ENCODE measurements around the gene XBP1. TPM values are rescaled to one million over a fixed set of nuclear protein-coding genes. Genes with fewer than 3 reads are reported as not detected.
"Not testable (repeated sequence)": the region's sequence is repeated elsewhere in the genome, so short reads cannot be mapped to it uniquely, and the experiment has no call there.

XBP1 gene
- total and polyA plus RNA-seq, 7 experiments from 2014 or later: 120 to 417 (median 173) TPM

DNA sequence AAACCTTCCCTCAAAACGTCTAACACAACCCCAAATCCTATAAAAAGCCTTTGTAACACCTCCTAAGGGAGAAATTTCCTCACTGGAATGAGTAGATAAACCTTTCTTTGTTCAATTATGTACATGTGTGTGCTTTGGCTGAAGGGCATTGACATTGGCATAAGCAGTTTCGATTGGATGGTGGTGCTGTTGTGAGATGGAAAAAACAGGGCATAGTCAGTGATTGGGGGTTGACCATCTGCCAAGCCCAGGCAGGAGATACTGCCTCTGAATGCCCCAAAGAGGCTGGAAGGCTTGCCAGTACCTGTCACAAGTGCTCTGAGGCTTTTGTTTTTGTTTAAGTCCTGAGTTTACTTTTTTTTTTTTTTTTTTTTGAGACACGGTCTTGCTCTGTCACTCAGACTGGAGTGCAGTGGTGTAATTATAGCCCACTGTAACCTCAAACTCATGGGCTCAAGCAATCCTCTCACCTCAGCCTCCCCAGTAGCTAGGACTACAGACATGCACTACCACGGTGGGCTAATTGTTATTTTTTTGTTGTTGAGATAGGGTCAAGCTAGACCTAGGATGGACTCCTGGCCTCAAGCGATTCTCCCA is 29.1 kb downstream of the XBP1 start:
- peaks cover 0 to 12% (median 3%) of the 10 kb centered on the region in 3 experiments for H3K36me3 ChIP-seq (ENCODE audit: control insufficient read depth in 2 of 3, insufficient read depth in 3 of 3, low read length in 3 of 3)
- peaks cover 0 to 5% (median 0%) of the 10 kb centered on the region in 11 donors for H3K9me3 Mint-ChIP-seq
- ATAC-seq (no peak), DNase-seq (no peak)
- H3K4me3 Mint-ChIP-seq: peak overlapping the region in 1 of 10 donors; percentile 32
- CTCF ChIA-PET: no interaction called here
- no peaks in the 10 kb centered on the region for H3K9me3 ChIP-seq (ENCODE audit: control insufficient read depth in 2 of 3, low read length in 3 of 3)
- H3K27ac Mint-ChIP-seq: no peak overlapping the region
- peaks cover 15 to 34% (median 31%) of the 10 kb centered on the region in 7 donors for H3K4me1 Mint-ChIP-seq
- intact Hi-C loops (cut with micrococcal nuclease): loop anchor here in 1 of 2 donors (5.0 kb wide), 3 partner anchors 41 to 301 kb away; partner anchors contain the start of gene KREMEN1
- POLR2A ChIA-PET: interaction anchor here (1.0 to 4.3 kb wide), 4 partner anchors 26 to 40 kb away, joined by 3 to 31 read pairs (median 8); partner anchors contain the start of genes CHEK2, HSCB and XBP1
- H3K27me3 ChIP-seq (ENCODE audit: control insufficient read depth in 2 of 2, insufficient read depth in 2 of 2, low read length in 2 of 2): no peaks in the 10 kb centered on the region
- peaks cover 0 to 18% (median 12%) of the 10 kb centered on the region in 5 donors for H3K36me3 Mint-ChIP-seq
- H3K4me1 ChIP-seq (ENCODE audit: control insufficient read depth in 2 of 2, insufficient read depth in 2 of 2, low read length in 2 of 2): peaks cover 13 to 17% of the 10 kb centered on the region in 2 donors
- H3K27ac ChIP-seq (ENCODE audit: low read depth, low read length): no peak overlapping the region
- H3K4me3 ChIP-seq (ENCODE audit: low read length): no peak overlapping the region
- H3K27me3 Mint-ChIP-seq: peaks cover 0 to 5% (median 0%) of the 10 kb centered on the region in 5 donors

DNA sequence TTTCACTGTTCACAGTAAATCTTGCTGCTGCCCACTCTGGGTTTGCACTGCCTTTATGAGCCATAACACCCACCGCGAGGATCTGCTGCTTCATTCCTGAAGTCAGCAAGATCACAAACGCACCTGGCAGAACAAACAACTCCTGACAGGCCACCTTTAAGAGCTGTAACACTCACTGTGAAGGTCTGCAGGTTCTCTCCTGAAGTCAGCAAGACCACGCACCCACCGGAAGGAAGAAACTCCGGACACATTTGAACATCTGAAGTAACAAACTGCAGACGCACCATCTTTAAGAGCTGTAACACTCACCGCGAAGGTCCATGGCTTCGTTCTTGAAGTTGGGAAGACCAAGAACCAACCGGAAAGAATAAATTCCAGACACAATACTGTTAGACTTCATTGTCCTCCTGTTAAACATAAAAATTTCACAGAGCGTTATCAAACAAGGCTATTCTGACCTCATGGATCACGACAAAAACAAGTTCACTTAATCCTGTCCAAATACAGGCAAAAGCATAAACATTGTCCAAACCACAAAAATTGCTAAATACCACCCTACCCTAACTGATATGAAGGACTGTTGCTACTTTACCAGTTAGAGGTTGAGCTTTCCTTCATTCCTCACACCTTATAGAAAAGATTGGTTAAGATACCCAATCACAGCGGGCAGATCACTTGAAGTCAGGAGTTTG is 30.8 kb downstream of the XBP1 start:
- Histone ChIP-seq H3K36me3 (ENCODE audit: control insufficient read depth in 2 of 3, insufficient read depth in 3 of 3, low read length in 3 of 3) (no peaks in the 10 kb centered on the region), H3K27ac (ENCODE audit: low read depth, low read length) (no peak overlapping the region), H3K9me3 (ENCODE audit: control insufficient read depth in 2 of 3, low read length in 3 of 3) (no peaks in the 10 kb centered on the region), H3K4me3 (ENCODE audit: low read length) (no peak overlapping the region), H3K27me3 (ENCODE audit: control insufficient read depth in 2 of 2, insufficient read depth in 2 of 2, low read length in 2 of 2) (no peaks in the 10 kb centered on the region), H3K4me1 (ENCODE audit: control insufficient read depth in 2 of 2, insufficient read depth in 2 of 2, low read length in 2 of 2) (peaks cover 11 to 12% of the 10 kb centered on the region in 2 donors)
- ChIA-PET CTCF (no interaction called here), POLR2A (interaction anchor here (1.0 kb wide), 1 partner anchor 63 kb away, joined by 3 read pairs; no protein-coding TSS in a partner anchor)
- peaks cover 0 to 9% (median 7%) of the 10 kb centered on the region in 5 donors for H3K36me3 Mint-ChIP-seq
- H3K27me3 Mint-ChIP-seq: peaks cover 0 to 10% (median 0%) of the 10 kb centered on the region in 5 donors
- no peak overlapping the region for H3K27ac Mint-ChIP-seq
- ATAC-seq (no peak), DNase-seq (no peak)
- H3K9me3 Mint-ChIP-seq: peaks cover 0 to 5% (median 0%) of the 10 kb centered on the region in 11 donors
- H3K4me1 Mint-ChIP-seq: peaks cover 10 to 16% (median 14%) of the 10 kb centered on the region in 7 donors
- H3K4me3 Mint-ChIP-seq: no peak overlapping the region
- intact Hi-C loops (cut with micrococcal nuclease): loop anchor here in 1 of 2 donors (5.0 kb wide), 3 partner anchors 43 to 303 kb away; partner anchors contain the start of gene KREMEN1

DNA sequence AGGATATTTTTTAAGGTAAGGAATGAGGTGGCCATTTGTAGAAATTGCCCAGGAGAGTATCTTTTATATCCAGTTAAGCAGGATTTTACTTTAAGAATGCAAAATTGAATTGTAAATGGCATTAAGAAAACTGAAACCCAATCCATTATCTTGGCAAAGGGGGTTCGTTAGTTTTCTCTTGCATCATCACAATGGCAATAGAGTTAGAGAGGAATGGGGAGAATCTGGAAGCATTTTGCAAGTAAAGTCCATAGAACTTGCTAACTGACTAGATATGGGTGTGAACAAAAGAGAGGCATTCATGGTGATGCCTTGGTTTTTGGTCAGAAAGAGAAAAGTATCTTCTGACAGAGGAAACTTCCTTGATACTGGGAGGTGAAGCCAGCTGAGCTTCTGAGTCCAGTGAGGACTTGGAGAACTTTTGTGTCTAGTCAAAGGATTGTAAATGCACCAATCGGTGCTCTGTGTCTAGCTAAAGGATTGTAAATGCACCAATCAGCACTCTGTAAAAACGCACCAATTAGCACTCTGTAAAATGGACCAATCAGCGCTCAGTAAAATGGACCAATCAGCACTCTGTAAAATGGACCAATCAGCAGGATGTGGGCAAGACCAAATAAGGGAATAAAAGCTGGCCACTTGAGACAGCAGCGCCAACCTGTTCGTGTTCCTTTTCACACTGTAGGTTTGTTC is 31.5 kb downstream of the XBP1 start:
- POLR2A ChIA-PET: interaction anchor here (0.7 kb wide), 1 partner anchor 20 kb away, joined by 3 read pairs; no protein-coding TSS in a partner anchor
- DNase-seq: no peak
- intact Hi-C loops (cut with micrococcal nuclease): no loop called here
- Mint-ChIP-seq H3K27me3 (peaks cover 0 to 10% (median 0%) of the 10 kb centered on the region in 5 donors), H3K9me3 (peaks cover 0 to 5% (median 0%) of the 10 kb centered on the region in 11 donors), H3K4me1 (peaks cover 6 to 12% (median 11%) of the 10 kb centered on the region in 7 donors), H3K27ac (no peak overlapping the region), H3K4me3 (no peak overlapping the region), H3K36me3 (peaks cover 0 to 6% (median 6%) of the 10 kb centered on the region in 5 donors)
- Histone ChIP-seq H3K9me3 (ENCODE audit: control insufficient read depth in 2 of 3, low read length in 3 of 3) (no peaks in the 10 kb centered on the region), H3K36me3 (ENCODE audit: control insufficient read depth in 2 of 3, insufficient read depth in 3 of 3, low read length in 3 of 3) (no peaks in the 10 kb centered on the region), H3K4me1 (ENCODE audit: control insufficient read depth in 2 of 2, insufficient read depth in 2 of 2, low read length in 2 of 2) (peaks cover 4 to 6% of the 10 kb centered on the region in 2 donors), H3K27ac (ENCODE audit: low read depth, low read length) (no peak overlapping the region), H3K27me3 (ENCODE audit: control insufficient read depth in 2 of 2, insufficient read depth in 2 of 2, low read length in 2 of 2) (no peaks in the 10 kb centered on the region), H3K4me3 (ENCODE audit: low read length) (no peak overlapping the region)
- CTCF ChIA-PET: no interaction called here
- ATAC-seq: no peak

DNA sequence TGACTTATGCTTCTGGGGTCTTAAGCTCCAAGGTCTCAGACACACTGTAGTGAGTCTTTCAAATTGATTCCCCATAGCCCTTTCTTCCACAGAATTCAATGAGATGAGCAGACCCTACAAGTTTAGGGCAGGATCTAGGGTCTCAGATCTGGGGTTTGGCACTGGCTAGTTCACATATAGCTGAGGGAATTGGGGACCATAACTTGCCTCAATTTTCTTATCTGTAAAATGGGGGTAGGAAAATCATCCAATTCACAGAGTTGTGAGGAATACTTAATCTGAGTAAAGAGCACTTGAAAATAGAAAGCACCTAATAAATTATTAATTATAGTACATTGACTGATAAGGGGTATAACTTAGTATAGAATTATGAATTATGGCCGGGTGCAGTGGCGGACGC is 33.7 kb downstream of the XBP1 start:
- H3K9me3 ChIP-seq (ENCODE audit: control insufficient read depth in 2 of 3, low read length in 3 of 3): no peaks in the 10 kb centered on the region
- ATAC-seq: no peak
- intact Hi-C loops (cut with micrococcal nuclease): no loop called here
- POLR2A ChIA-PET: no interaction called here
- Mint-ChIP-seq H3K27ac (peak overlapping the region in 1 of 9 donors; percentile 62), H3K4me3 (no peak overlapping the region), H3K4me1 (peaks cover 0 to 4% (median 0%) of the 10 kb centered on the region in 7 donors), H3K27me3 (peaks cover 0 to 10% (median 0%) of the 10 kb centered on the region in 5 donors), H3K36me3 (no peaks in the 10 kb centered on the region), H3K9me3 (peaks cover 0 to 5% (median 0%) of the 10 kb centered on the region in 11 donors)
- CTCF ChIA-PET: no interaction called here
- no peak overlapping the region for H3K27ac ChIP-seq (ENCODE audit: low read depth, low read length)
- H3K4me1 ChIP-seq (ENCODE audit: control insufficient read depth in 2 of 2, insufficient read depth in 2 of 2, low read length in 2 of 2): no peaks in the 10 kb centered on the region
- no peak overlapping the region for H3K4me3 ChIP-seq (ENCODE audit: low read length)
- DNase-seq: no peak
- H3K36me3 ChIP-seq (ENCODE audit: control insufficient read depth in 2 of 3, insufficient read depth in 3 of 3, low read length in 3 of 3): no peaks in the 10 kb centered on the region
- no peaks in the 10 kb centered on the region for H3K27me3 ChIP-seq (ENCODE audit: control insufficient read depth in 2 of 2, insufficient read depth in 2 of 2, low read length in 2 of 2)

DNA sequence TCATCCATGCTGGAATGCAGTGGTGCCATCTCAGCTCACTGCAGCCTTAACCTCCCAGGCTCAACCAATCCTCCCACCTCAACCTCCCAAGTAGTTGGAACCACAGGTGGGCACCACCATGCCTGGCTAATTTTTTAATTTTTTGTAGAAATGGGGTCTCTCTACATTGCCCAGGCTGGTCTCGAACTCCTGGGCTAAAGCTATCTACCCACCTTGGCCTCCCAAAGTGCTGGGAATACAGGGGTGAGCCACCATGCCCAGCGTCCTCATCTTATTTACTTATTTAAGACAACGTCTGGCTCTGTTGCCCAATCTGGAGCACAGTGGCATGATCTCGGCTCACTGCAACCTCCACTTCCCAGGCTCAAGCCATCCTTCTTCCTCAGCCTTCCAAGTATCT is 38.4 kb downstream of the XBP1 start:
- H3K4me3 Mint-ChIP-seq; intact Hi-C loops (cut with micrococcal nuclease); H3K4me3 ChIP-seq (ENCODE audit: low read length); H3K27ac ChIP-seq (ENCODE audit: low read depth, low read length); H3K9me3 Mint-ChIP-seq; H3K27me3 ChIP-seq (ENCODE audit: control insufficient read depth in 2 of 2, insufficient read depth in 2 of 2, low read length in 2 of 2); H3K27me3 Mint-ChIP-seq; H3K9me3 ChIP-seq (ENCODE audit: control insufficient read depth in 2 of 3, low read length in 3 of 3); ATAC-seq; H3K4me1 Mint-ChIP-seq; POLR2A ChIA-PET; H3K36me3 ChIP-seq (ENCODE audit: control insufficient read depth in 2 of 3, insufficient read depth in 3 of 3, low read length in 3 of 3); H3K4me1 ChIP-seq (ENCODE audit: control insufficient read depth in 2 of 2, insufficient read depth in 2 of 2, low read length in 2 of 2); DNase-seq; H3K27ac Mint-ChIP-seq; H3K36me3 Mint-ChIP-seq: not testable (repeated sequence)
- CTCF ChIA-PET: interaction anchor here (0.6 kb wide), 1 partner anchor 69 kb away, joined by 3 read pairs; no protein-coding TSS in a partner anchor

DNA sequence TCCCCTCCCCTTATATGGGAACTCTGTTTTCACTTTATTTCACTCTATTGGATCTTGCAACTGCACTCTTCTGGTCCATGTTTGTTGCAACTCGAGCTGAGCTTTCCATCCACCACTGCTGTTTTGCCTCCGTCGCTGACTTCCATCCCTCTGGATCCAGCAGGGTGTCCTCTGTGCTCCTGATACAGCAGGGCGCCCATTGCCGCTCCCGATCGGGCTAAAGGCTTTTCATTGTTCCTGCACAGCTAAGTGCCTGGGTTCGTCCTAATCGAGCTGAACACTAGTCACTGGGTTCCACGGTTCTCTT is 39.0 kb downstream of the XBP1 start:
- H3K4me1 Mint-ChIP-seq: peaks cover 0 to 7% (median 0%) of the 10 kb centered on the region in 7 donors
- Histone ChIP-seq H3K36me3 (ENCODE audit: control insufficient read depth in 2 of 3, insufficient read depth in 3 of 3, low read length in 3 of 3) (no peaks in the 10 kb centered on the region), H3K27ac (ENCODE audit: low read depth, low read length) (no peak overlapping the region), H3K9me3 (ENCODE audit: control insufficient read depth in 2 of 3, low read length in 3 of 3) (no peaks in the 10 kb centered on the region), H3K27me3 (ENCODE audit: control insufficient read depth in 2 of 2, insufficient read depth in 2 of 2, low read length in 2 of 2) (no peaks in the 10 kb centered on the region), H3K4me3 (ENCODE audit: low read length) (no peak overlapping the region), H3K4me1 (ENCODE audit: control insufficient read depth in 2 of 2, insufficient read depth in 2 of 2, low read length in 2 of 2) (no peaks in the 10 kb centered on the region)
- no peak overlapping the region for H3K27ac Mint-ChIP-seq
- CTCF ChIA-PET: interaction anchor here (0.6 kb wide), 1 partner anchor 69 kb away, joined by 3 read pairs; no protein-coding TSS in a partner anchor
- no peak overlapping the region for H3K4me3 Mint-ChIP-seq
- H3K27me3 Mint-ChIP-seq: peaks cover 0 to 6% (median 0%) of the 10 kb centered on the region in 5 donors
- intact Hi-C loops (cut with micrococcal nuclease): no loop called here
- H3K36me3 Mint-ChIP-seq: peaks cover 0 to 10% (median 0%) of the 10 kb centered on the region in 5 donors
- POLR2A ChIA-PET: no interaction called here
- ATAC-seq (no peak), DNase-seq (no peak)
- peaks cover 0 to 3% (median 0%) of the 10 kb centered on the region in 11 donors for H3K9me3 Mint-ChIP-seq
